Glomerular endothelial cell (primary cell): ENCODE data around the gene TRIM34. TPM values are rescaled to one million over a fixed set of nuclear protein-coding genes. Genes with fewer than 3 reads are reported as not detected.
"Not testable (repeated sequence)": the region's sequence is repeated elsewhere in the genome, so short reads cannot be mapped to it uniquely, and the experiment has no call there.

Source experiments
- DNase-seq: peaks from one replicate; pipeline ENCODE4 v3.0.0-alpha.2; 2011; ENCODE audit warnings: low read depth, low spot score; ENCODE audit errors: extremely low read depth
- total RNA-seq: library from RNA; depleted of rRNA; stranded (reverse); fragments of >200 nt; gene quantifications from 2 replicates; pipeline ENCODE4 v1.2.3, GENCODE V29; 2015

The TRIM34 gene
- total RNA-seq, 1 donor from 2014 or later: 12.1 TPM

GRCh38 chr11:5683620-5684019, 58.8 kb downstream of the TRIM34 start:
- not testable (repeated sequence) for DNase-seq

- peak; percentile 2 for DNase-seq
Observed at GRCh38 chr11:5684036-5684645, 59.3 kb downstream of the TRIM34 start.

- peak; percentile 95 for DNase-seq
Observed at GRCh38 chr11:5684646-5685362, 60.0 kb downstream of the TRIM34 start, which contains the start of gene TRIM5. Gene TRIM5, minus strand, starts transcription at chr11:5685074. Its CDS starts 4,897 bp downstream, at chr11:5680177.

GRCh38 chr11:5686426-5686825, 61.6 kb downstream of the TRIM34 start:
- DNase-seq: no peak

GRCh38 chr11:5688482-5688881, 63.7 kb downstream of the TRIM34 start:
- no peak for DNase-seq

GRCh38 chr11:5689551-5689983, 64.8 kb downstream of the TRIM34 start, which contains the start of gene TRIM22:
Gene TRIM22, plus strand, starts transcription at chr11:5689790. Its CDS starts 6,443 bp downstream, at chr11:5696233.
- DNase-seq: peak; percentile 44

- no peak for DNase-seq
Observed at GRCh38 chr11:5690216-5690615, 65.4 kb downstream of the TRIM34 start.

- DNase-seq: no peak
Observed at GRCh38 chr11:5690736-5691135, 65.9 kb downstream of the TRIM34 start.

- not testable (repeated sequence) for DNase-seq
Observed at GRCh38 chr11:5691238-5691963, 66.6 kb downstream of the TRIM34 start.

- DNase-seq: no peak
Observed at GRCh38 chr11:5691964-5692361, 67.2 kb downstream of the TRIM34 start.

Other genes with a start within 250 kb of the TRIM34 start
- not detected in 2 replicates for gene OR51M1, start 241.2 kb upstream of the TRIM34 start, total RNA-seq
- gene OR51Q1, start 202.9 kb upstream of the TRIM34 start, total RNA-seq: not detected in 2 replicates
- gene OR51I1, start 183.5 kb upstream of the TRIM34 start, total RNA-seq: not detected in 2 replicates
- not detected in 2 replicates for gene OR51I2, start 175.7 kb upstream of the TRIM34 start, total RNA-seq
- gene OR52D1, start 136.3 kb upstream of the TRIM34 start, total RNA-seq: not detected in 2 replicates
- gene UBQLN3, start 115.0 kb upstream of the TRIM34 start, total RNA-seq: not detected in 2 replicates
- gene UBQLNL, start 108.3 kb upstream of the TRIM34 start, total RNA-seq: 0.24 and 0.53 TPM in 2 replicates
- gene OR52H1, start 76.5 kb upstream of the TRIM34 start, total RNA-seq: not detected in 2 replicates
- gene OR52B6, start 44.1 kb upstream of the TRIM34 start, total RNA-seq: not detected in 2 replicates
- gene TRIM6, start 28.4 kb upstream of the TRIM34 start, total RNA-seq: 1.5 and 5.1 TPM in 2 replicates
- 42.2 and 53.9 TPM in 2 replicates for gene TRIM5, start 60.1 kb downstream of the TRIM34 start, total RNA-seq
- 67.7 and 128 TPM in 2 replicates for gene TRIM22, start 64.8 kb downstream of the TRIM34 start, total RNA-seq
- not detected in 2 replicates for gene OR56B1, start 111.4 kb downstream of the TRIM34 start, total RNA-seq
- not detected in 2 replicates for gene OR52N4, start 129.2 kb downstream of the TRIM34 start, total RNA-seq
- not detected in 2 replicates for gene OR52N5, start 158.4 kb downstream of the TRIM34 start, total RNA-seq
- not detected in 2 replicates for gene OR52N1, start 166.3 kb downstream of the TRIM34 start, total RNA-seq
- not detected in 2 replicates for gene OR52N2, start 183.9 kb downstream of the TRIM34 start, total RNA-seq
- gene OR52E6, start 216.9 kb downstream of the TRIM34 start, total RNA-seq: not detected in 2 replicates
- not detected in 2 replicates for gene OR52E8, start 232.7 kb downstream of the TRIM34 start, total RNA-seq